Astrocyte (in vitro differentiated cells and primary cell): ENCODE data around the gene TMEM33.

ENCODE experiments used
- CTCF ChIP-seq: IDR thresholded peaks from 2 replicates; pipeline ENCODE4 v1.5.1; 2011; ENCODE audit warnings: low read depth, mild to moderate bottlenecking, inconsistent platforms, low read length, moderate library complexity; ENCODE audit not compliant: insufficient read depth
- EZH2 ChIP-seq: IDR thresholded peaks from 2 replicates; pipeline ENCODE4 v1.6.1; 2012; ENCODE audit warnings: mild to moderate bottlenecking, low read length, inconsistent platforms; ENCODE audit not compliant: insufficient read depth

GRCh38 chr4:41939016-41939626 lies 3.9 kb downstream of the TMEM33 start:
- TF ChIP-seq CTCF (no peak), EZH2 (no peak)
